Neural cell (in vitro differentiated cells): ENCODE results near the gene PIEZO1.

Source experiments
- CTCF ChIP-seq: fragments of 450-650 bp; IDR thresholded peaks from 2 replicates; pipeline ENCODE4 v1.5.1; 2014; ENCODE audit warnings: antibody characterized with exemption, mild to moderate bottlenecking, moderate library complexity; ENCODE audit not compliant: poor library complexity, severe bottlenecking
- EP300 ChIP-seq: fragments of 450-650 bp; conservative IDR thresholded peaks from 2 replicates; pipeline ENCODE4 v1.6.1; 2014; ENCODE audit warnings: antibody characterized with exemption, mild to moderate bottlenecking, moderate library complexity; ENCODE audit not compliant: poor library complexity, severe bottlenecking
- EZH2 ChIP-seq: fragments of 200-600, 300-800 bp; shearing (Covaris generic), sonication (generic); IDR thresholded peaks from 2 replicates; pipeline ENCODE4 v1.6.1; 2014; ENCODE audit warnings: antibody characterized with exemption, low read length, borderline replicate concordance, mild to moderate bottlenecking; ENCODE audit not compliant: insufficient read depth, poor library complexity, severe bottlenecking

GRCh38 chr16:88827727-88828126 lies 42.7 kb upstream of the PIEZO1 start:
- TF ChIP-seq EP300 (no peak), CTCF (no peak), EZH2 (no peak)
